Keratinocyte (primary cell): ENCODE data around the gene GAS2. TPM values are rescaled to one million over a fixed set of nuclear protein-coding genes. Genes with fewer than 3 reads are reported as not detected.

Experiments used
- DNase-seq: peaks from one replicate; pipeline ENCODE4 v3.0.0-alpha.2; 2011; ENCODE audit warnings: low read depth, missing footprints, low spot score
- FAIRE-seq: peaks from 2 replicates; lab custom pipeline; 2011; peaks lifted over from hg19 to GRCh38; lab: Jason Lieb, UNC
- H2AFZ ChIP-seq: 2 replicates; pipeline ENCODE4 v1.6.0; 2012; ENCODE audit warnings: low read length, control low read depth, inconsistent platforms; ENCODE audit not compliant: control insufficient read depth
- H3K27ac ChIP-seq: 2 replicates; pipeline ENCODE4 v1.5.1; 2011; ENCODE audit warnings: low read length; ENCODE audit not compliant: control insufficient read depth, insufficient read depth
- H3K27me3 ChIP-seq: 3 replicates; pipeline ENCODE4 v1.6.0; 2011; ENCODE audit warnings: low read length; ENCODE audit not compliant: control insufficient read depth, insufficient read depth; ENCODE audit errors: extremely low read depth
- H3K36me3 ChIP-seq, 2 experiments: 2 replicates in 1 of 2; 3 replicates in 1 of 2; pipeline ENCODE4 v1.5.1; 2011; ENCODE audit warnings: low read length in 2 of 2, mild to moderate bottlenecking in 1 of 2; ENCODE audit not compliant: control insufficient read depth in 2 of 2, insufficient read depth in 2 of 2; ENCODE audit errors: extremely low read depth in 1 of 2
- H3K4me1 ChIP-seq: 3 replicates; pipeline ENCODE4 v1.5.1; 2011; ENCODE audit warnings: low read length; ENCODE audit not compliant: control insufficient read depth, insufficient read depth; ENCODE audit errors: extremely low read depth
- H3K4me2 ChIP-seq: 3 replicates; pipeline ENCODE4 v1.6.0; 2011; ENCODE audit warnings: low read depth, low read length; ENCODE audit not compliant: control insufficient read depth, insufficient read depth; ENCODE audit errors: extremely low read depth
- H3K4me3 ChIP-seq, 3 experiments: fragments of 200-600 bp in 1 of 3; sonication (generic) in 1 of 3; 2 replicates in 2 of 3; 3 replicates in 1 of 3; pipeline ENCODE4 v1.5.1; 2011 to 2016; ENCODE audit warnings: low read length in 3 of 3, mild to moderate bottlenecking in 3 of 3, control low read depth in 2 of 3, inconsistent platforms in 1 of 3, low read depth in 1 of 3, mixed read lengths in 1 of 3, mixed run types in 1 of 3, moderate library complexity in 1 of 3; ENCODE audit not compliant: control insufficient read depth in 2 of 3, insufficient read depth in 2 of 3; ENCODE audit errors: extremely low read depth in 1 of 3
- H3K79me2 ChIP-seq: 2 replicates; pipeline ENCODE4 v1.6.0; 2012; ENCODE audit warnings: low read length; ENCODE audit not compliant: control insufficient read depth, insufficient read depth
- H3K9ac ChIP-seq: 3 replicates; pipeline ENCODE4 v1.6.0; 2011; ENCODE audit warnings: low read length; ENCODE audit not compliant: control insufficient read depth, insufficient read depth; ENCODE audit errors: extremely low read depth
- H3K9me1 ChIP-seq: 3 replicates; pipeline ENCODE4 v1.6.0; 2011; ENCODE audit warnings: low read length; ENCODE audit not compliant: control insufficient read depth, insufficient read depth; ENCODE audit errors: extremely low read depth
- H3K9me3 ChIP-seq: 2 replicates; pipeline ENCODE4 v1.5.1; 2012; ENCODE audit warnings: low read depth, low read length; ENCODE audit not compliant: control insufficient read depth
- H4K20me1 ChIP-seq: 3 replicates; pipeline ENCODE4 v1.6.0; 2011; ENCODE audit warnings: low read length; ENCODE audit not compliant: control insufficient read depth, insufficient read depth; ENCODE audit errors: extremely low read depth
- EZH2 ChIP-seq: IDR thresholded peaks from one replicate; pipeline ENCODE4 v1.6.1; 2012; ENCODE audit warnings: inconsistent platforms, mild to moderate bottlenecking, low read length, moderate library complexity
- dilution Hi-C: fragments of 300-500 bp; cut with MboI; formaldehyde crosslinking; loops from one replicate; pipeline ENCODE4 v1.7.0; 2020; ENCODE audit warnings: low sequenced_read_pairs; ENCODE audit not compliant: extremely low pct_ligation_motif_present
- polyA plus RNA-seq, 5 experiments: library from polyadenylated mRNA; depleted of rRNA in 3 of 5; stranded (reverse) in 3 of 5; stranded (forward) in 1 of 5; unstranded in 1 of 5; fragments of >200 nt; gene quantifications; 1 replicate in 1 of 5; 2 replicates in 3 of 5; 3 replicates in 1 of 5; pipeline versions ENCODE4 v1.2.1 to v1.2.3, GENCODE V29; 2011 to 2012; ENCODE audit warnings: missing spikeins in 2 of 5, low read depth in 1 of 5, low replicate concordance in 1 of 5
- TF ChIP-seq, protein P1 (sequence below), 3 experiments: IDR thresholded peaks in 1 of 3; conservative IDR thresholded peaks in 1 of 3; optimal IDR thresholded peaks in 1 of 3; 2 replicates in 2 of 3; 3 replicates in 1 of 3; pipeline versions ENCODE3 to v1.5.1; 2011; ENCODE audit warnings: low read length in 3 of 3, mild to moderate bottlenecking in 3 of 3, moderate library complexity in 2 of 3, control low read depth in 1 of 3, inconsistent platforms in 1 of 3; ENCODE audit not compliant: insufficient read depth in 2 of 3; ENCODE audit errors: extremely low read depth in 1 of 3

GAS2 gene
- polyA plus RNA-seq, 1 donor (not counting 4 experiments of a cell fraction or from before 2014, with no cell fraction given), result 0.62 TPM

DNA sequence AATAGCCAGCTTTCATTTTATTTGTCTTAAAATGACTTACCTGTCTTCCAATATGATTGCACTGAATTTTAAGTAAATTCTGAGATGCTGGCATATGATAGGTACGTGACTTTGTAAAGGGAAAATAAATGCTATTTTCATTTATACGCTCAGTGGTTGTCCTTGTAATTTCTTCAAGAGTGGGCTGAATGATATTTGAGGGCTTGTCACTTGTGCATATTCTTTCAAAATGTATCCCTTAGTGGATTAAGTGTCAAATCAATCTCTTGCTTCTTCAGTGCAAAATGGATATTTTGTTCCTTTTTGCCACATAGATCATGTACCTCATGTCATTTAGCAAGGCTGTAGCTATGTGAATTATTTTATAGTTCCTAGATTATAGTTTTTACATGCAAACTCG lies 56.9 kb downstream of the GAS2 start:
- dilution Hi-C loops, result no loop called here
- Histone ChIP-seq H3K27me3 (no peaks in the 10 kb centered on the region), H3K9ac (no peak overlapping the region), H4K20me1 (no peaks in the 10 kb centered on the region), H3K9me1 (no peaks in the 10 kb centered on the region), H3K9me3 (no peaks in the 10 kb centered on the region), H2AFZ (no peak overlapping the region), H3K4me1 (no peaks in the 10 kb centered on the region), H3K4me2 (no peak overlapping the region), H3K4me3 (no peak overlapping the region), H3K79me2 (no peaks in the 10 kb centered on the region), H3K36me3 (no peaks in the 10 kb centered on the region), H3K27ac (no peak overlapping the region)
- TF ChIP-seq, protein P1, sequence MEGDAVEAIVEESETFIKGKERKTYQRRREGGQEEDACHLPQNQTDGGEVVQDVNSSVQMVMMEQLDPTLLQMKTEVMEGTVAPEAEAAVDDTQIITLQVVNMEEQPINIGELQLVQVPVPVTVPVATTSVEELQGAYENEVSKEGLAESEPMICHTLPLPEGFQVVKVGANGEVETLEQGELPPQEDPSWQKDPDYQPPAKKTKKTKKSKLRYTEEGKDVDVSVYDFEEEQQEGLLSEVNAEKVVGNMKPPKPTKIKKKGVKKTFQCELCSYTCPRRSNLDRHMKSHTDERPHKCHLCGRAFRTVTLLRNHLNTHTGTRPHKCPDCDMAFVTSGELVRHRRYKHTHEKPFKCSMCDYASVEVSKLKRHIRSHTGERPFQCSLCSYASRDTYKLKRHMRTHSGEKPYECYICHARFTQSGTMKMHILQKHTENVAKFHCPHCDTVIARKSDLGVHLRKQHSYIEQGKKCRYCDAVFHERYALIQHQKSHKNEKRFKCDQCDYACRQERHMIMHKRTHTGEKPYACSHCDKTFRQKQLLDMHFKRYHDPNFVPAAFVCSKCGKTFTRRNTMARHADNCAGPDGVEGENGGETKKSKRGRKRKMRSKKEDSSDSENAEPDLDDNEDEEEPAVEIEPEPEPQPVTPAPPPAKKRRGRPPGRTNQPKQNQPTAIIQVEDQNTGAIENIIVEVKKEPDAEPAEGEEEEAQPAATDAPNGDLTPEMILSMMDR (optimal IDR thresholded peaks at IDR 0.05 in 1 of 3, IDR thresholded peaks at IDR 0.05 in 1 of 3, conservative IDR thresholded peaks at IDR 0.05 in 1 of 3; ENCODE audit: extremely low read depth in 1 of 3, insufficient read depth in 2 of 3, low read length in 3 of 3), result no peak
- TF ChIP-seq EZH2, result no peak
- DNase-seq (no peak), FAIRE-seq (no peak)

DNA sequence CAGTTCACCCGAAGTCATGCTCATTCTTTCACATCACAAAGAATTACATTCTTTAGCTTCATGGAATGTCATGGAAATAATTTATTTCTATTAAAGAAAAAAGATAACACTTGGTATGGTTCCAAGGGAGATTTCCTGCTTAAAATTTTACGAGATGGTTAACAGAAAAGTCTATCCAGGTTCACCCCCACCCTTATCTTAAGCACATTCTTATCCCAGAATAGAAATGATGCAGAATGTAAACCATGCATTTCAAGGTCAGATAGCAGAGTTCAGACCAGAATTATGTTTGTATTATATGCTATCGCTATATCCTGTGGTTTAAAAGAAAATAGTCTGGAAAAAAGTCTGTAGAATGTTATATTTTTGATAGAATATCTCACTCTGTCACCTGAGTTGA lies 58.7 kb downstream of the GAS2 start:
- Histone ChIP-seq H4K20me1 (no peaks in the 10 kb centered on the region), H3K4me3 (no peak overlapping the region), H3K4me2 (no peak overlapping the region), H3K27ac (no peak overlapping the region), H3K9ac (no peak overlapping the region), H3K4me1 (no peaks in the 10 kb centered on the region), H3K79me2 (no peaks in the 10 kb centered on the region), H2AFZ (no peak overlapping the region), H3K9me1 (no peaks in the 10 kb centered on the region), H3K9me3 (no peaks in the 10 kb centered on the region), H3K36me3 (no peaks in the 10 kb centered on the region), H3K27me3 (no peaks in the 10 kb centered on the region)
- TF ChIP-seq, protein P1 (optimal IDR thresholded peaks at IDR 0.05 in 1 of 3, IDR thresholded peaks at IDR 0.05 in 1 of 3, conservative IDR thresholded peaks at IDR 0.05 in 1 of 3; ENCODE audit: extremely low read depth in 1 of 3, insufficient read depth in 2 of 3, low read length in 3 of 3), result no peak
- dilution Hi-C loops, result no loop called here
- FAIRE-seq, result no peak
- no peak for DNase-seq
